Measurements from ENCODE around the gene KCND3. TPM values are rescaled to one million over a fixed set of nuclear protein-coding genes. Genes with fewer than 3 reads are reported as not detected.

KCND3 gene
- total RNA-seq, 1 experiment from 2014 or later = not detected

DNA sequence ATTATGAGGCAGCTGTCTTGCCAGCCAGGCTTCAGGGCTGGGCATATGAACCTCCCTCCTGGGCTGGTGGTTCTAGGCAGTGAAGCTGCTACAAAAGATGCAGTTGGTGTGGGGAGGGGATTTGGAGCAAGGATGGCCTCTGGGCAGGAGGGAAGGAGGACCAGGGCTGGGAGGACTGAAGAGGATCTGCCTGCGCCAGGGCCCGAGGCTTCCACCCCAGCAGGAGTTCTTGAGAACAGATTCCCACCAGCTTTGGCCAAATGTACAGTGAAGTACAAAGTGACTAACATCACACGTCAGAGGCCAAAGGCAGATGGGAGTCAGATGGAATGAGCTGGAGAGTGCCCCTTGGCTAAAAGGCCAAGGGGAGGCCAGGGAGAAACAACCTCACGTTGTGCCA, 171.4 kb downstream of the KCND3 start:
- intact Hi-C loops (cut with micrococcal nuclease) = no loop called here
- CTCF ChIA-PET = no interaction called here
- TF ChIP-seq, protein P1, sequence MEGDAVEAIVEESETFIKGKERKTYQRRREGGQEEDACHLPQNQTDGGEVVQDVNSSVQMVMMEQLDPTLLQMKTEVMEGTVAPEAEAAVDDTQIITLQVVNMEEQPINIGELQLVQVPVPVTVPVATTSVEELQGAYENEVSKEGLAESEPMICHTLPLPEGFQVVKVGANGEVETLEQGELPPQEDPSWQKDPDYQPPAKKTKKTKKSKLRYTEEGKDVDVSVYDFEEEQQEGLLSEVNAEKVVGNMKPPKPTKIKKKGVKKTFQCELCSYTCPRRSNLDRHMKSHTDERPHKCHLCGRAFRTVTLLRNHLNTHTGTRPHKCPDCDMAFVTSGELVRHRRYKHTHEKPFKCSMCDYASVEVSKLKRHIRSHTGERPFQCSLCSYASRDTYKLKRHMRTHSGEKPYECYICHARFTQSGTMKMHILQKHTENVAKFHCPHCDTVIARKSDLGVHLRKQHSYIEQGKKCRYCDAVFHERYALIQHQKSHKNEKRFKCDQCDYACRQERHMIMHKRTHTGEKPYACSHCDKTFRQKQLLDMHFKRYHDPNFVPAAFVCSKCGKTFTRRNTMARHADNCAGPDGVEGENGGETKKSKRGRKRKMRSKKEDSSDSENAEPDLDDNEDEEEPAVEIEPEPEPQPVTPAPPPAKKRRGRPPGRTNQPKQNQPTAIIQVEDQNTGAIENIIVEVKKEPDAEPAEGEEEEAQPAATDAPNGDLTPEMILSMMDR (IDR thresholded peaks at IDR 0.05; ENCODE audit: unreplicated experiment) = no peak

DNA sequence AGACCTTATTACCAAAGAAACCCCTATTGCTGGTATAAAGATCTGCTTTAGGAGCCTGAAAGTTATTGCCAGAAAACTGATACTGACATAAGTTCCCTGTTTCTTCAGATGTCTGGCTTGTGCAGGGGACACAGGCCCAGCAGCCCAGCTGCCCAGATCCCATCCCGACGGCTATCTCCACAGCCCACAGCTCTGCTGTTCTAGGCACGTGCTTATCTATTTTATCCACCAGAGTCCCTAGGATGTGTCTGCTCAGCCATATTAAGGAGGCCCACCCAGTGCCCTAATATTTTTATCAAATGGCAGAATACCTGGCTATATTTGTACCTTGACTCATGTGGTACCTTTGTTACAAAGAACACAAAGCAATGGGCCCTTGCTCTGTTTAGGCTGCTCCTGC, 174.8 kb downstream of the KCND3 start:
- Mint-ChIP-seq H3K36me3 (ENCODE audit: insufficient read depth, unreplicated experiment) (no peaks in the 10 kb centered on the region), H3K27me3 (ENCODE audit: insufficient read depth, unreplicated experiment) (no peaks in the 10 kb centered on the region), H3K9me3 (ENCODE audit: unreplicated experiment) (no peaks in the 10 kb centered on the region), H3K27ac (ENCODE audit: low read depth, unreplicated experiment) (no peak overlapping the region), H3K4me1 (ENCODE audit: insufficient read depth, unreplicated experiment) (no peaks in the 10 kb centered on the region), H3K4me3 (ENCODE audit: unreplicated experiment) (no peak overlapping the region)
- BruUV-seq (replicated peaks) = no TSS peak
- ChIA-PET CTCF (no interaction called here), POLR2A (no interaction called here)
- TF ChIP-seq, protein P1 (IDR thresholded peaks at IDR 0.05; ENCODE audit: unreplicated experiment) = no peak
- no peak for DNase-seq (ENCODE audit: unreplicated experiment)
- intact Hi-C loops (cut with micrococcal nuclease) = no loop called here

More for the DNA sequence above, 171.4 kb downstream of the KCND3 start:
- H3K27ac Mint-ChIP-seq (ENCODE audit: low read depth, unreplicated experiment) = no peak overlapping the region
- H3K27me3 Mint-ChIP-seq (ENCODE audit: insufficient read depth, unreplicated experiment) = no peaks in the 10 kb centered on the region
- BruUV-seq (replicated peaks) = no TSS peak
- DNase-seq (ENCODE audit: unreplicated experiment) = no peak
- H3K4me1 Mint-ChIP-seq (ENCODE audit: insufficient read depth, unreplicated experiment) = no peaks in the 10 kb centered on the region
- H3K36me3 Mint-ChIP-seq (ENCODE audit: insufficient read depth, unreplicated experiment) = no peaks in the 10 kb centered on the region
- POLR2A ChIA-PET = no interaction called here
- H3K9me3 Mint-ChIP-seq (ENCODE audit: unreplicated experiment) = no peaks in the 10 kb centered on the region
- no peak overlapping the region for H3K4me3 Mint-ChIP-seq (ENCODE audit: unreplicated experiment)

DNA sequence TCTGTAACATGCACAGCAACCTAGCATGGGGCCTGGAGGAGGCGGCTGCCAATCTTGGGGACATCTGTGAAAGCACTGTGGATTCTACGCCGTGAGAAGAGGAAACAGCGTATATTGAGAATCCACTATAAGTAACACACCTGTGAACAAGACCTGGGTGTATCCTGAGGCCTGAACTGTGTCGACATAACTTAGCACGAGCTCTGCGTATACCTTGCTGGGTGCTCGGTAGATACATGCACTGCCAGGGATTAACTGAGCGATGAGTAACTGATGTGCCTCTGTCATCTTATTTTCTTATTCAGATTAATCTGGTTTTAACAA, 175.2 kb downstream of the KCND3 start:
- Mint-ChIP-seq H3K27me3 (ENCODE audit: insufficient read depth, unreplicated experiment) (no peaks in the 10 kb centered on the region), H3K36me3 (ENCODE audit: insufficient read depth, unreplicated experiment) (no peaks in the 10 kb centered on the region), H3K4me3 (ENCODE audit: unreplicated experiment) (no peak overlapping the region), H3K27ac (ENCODE audit: low read depth, unreplicated experiment) (no peak overlapping the region), H3K9me3 (ENCODE audit: unreplicated experiment) (no peaks in the 10 kb centered on the region), H3K4me1 (ENCODE audit: insufficient read depth, unreplicated experiment) (no peaks in the 10 kb centered on the region)
- CTCF ChIA-PET = no interaction called here
- DNase-seq (ENCODE audit: unreplicated experiment) = no peak
- TF ChIP-seq, protein P1 (IDR thresholded peaks at IDR 0.05; ENCODE audit: unreplicated experiment) = no peak
- BruUV-seq (replicated peaks) = no TSS peak
- intact Hi-C loops (cut with micrococcal nuclease) = no loop called here
- POLR2A ChIA-PET = no interaction called here

DNA sequence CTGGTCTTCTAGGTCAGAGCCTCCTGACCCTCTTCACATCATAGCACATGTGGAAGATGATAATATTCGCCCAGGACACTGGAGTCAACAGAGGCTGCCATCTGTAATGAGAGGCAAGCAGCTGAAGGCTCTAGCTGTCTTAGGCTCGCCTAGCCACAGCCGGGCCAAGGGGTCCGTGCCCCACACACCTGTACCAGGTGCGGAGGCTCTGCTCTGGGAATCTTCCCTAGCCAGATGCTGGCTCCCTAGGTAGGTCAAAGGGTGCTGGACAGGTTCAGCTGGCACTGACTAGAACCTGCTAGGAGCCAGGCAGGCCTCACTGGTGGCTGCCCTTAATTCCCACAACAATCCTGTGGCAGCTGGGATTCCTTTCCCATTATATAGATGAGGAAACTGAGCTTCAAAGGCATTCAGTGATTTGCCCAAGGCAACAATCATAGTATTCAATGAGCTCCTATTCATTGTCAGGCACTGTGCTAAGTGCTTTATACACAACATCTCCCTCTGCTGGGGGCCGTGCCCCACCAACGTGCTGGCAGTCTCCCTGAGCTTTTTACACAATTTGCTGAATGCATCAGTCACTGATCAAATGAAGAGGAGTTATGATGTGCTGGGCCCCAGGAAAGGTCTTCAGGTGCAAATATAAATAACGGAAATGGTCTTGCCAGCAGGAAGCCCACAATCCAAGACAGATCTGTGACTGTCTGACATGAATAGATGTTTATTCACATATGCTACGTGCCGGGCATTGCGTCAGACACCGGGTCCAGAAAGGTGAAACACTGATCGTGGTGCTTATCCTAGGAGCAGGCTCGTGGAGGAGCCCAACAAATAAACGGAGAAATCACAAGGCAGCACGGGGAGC, 175.8 kb downstream of the KCND3 start:
- BruUV-seq (replicated peaks) = no TSS peak
- peak; percentile 8 for DNase-seq (ENCODE audit: unreplicated experiment)
- H3K36me3 Mint-ChIP-seq (ENCODE audit: insufficient read depth, unreplicated experiment) = no peaks in the 10 kb centered on the region
- no peaks in the 10 kb centered on the region for H3K9me3 Mint-ChIP-seq (ENCODE audit: unreplicated experiment)
- intact Hi-C loops (cut with micrococcal nuclease) = no loop called here
- TF ChIP-seq, protein P1 (IDR thresholded peaks at IDR 0.05; ENCODE audit: unreplicated experiment) = no peak
- ChIA-PET POLR2A (no interaction called here), CTCF (no interaction called here)
- H3K27ac Mint-ChIP-seq (ENCODE audit: low read depth, unreplicated experiment) = no peak overlapping the region
- H3K27me3 Mint-ChIP-seq (ENCODE audit: insufficient read depth, unreplicated experiment) = no peaks in the 10 kb centered on the region
- no peak overlapping the region for H3K4me3 Mint-ChIP-seq (ENCODE audit: unreplicated experiment)
- H3K4me1 Mint-ChIP-seq (ENCODE audit: insufficient read depth, unreplicated experiment) = no peaks in the 10 kb centered on the region

Measured in MCF 10A (cell line).